HepG2 (cell line): ENCODE data around the gene RGN. TPM values are rescaled to one million over a fixed set of nuclear protein-coding genes. Genes with fewer than 3 reads are reported as not detected.

Experiments used
- ATAC-seq: fragments of 200-7000 bp; cut with Tn5 transposase; 3 replicates; pipeline ENCODE4 v1.9.1; 2020; ENCODE audit warnings: mild to moderate bottlenecking, moderate library complexity
- BruUV-seq: library from RNA; stranded (reverse); fragments of 400-500 nt; replicated peaks from 2 replicates; lab custom pipeline; 2021; lab: Mats Ljungman, UMichigan
- CTCF ChIA-PET: fragments of 300-600 bp; formaldehyde crosslinking; extraction: SDS; loops from one replicate; lab custom pipeline; 2021; ENCODE audit warnings: low total read pairs, inconsistent platforms, low intra/inter-chr PET ratio; lab: Yijun Ruan, JAX
- POLR2A ChIA-PET: fragments of 350-600 bp; sonication (Branson Sonifier 250); formaldehyde crosslinking; loops from one replicate; lab custom pipeline; 2020; ENCODE audit warnings: antibody characterized with exemption, inconsistent platforms; lab: Yijun Ruan, JAX
- DNase-seq: peaks from one replicate; pipeline ENCODE4 v3.0.0-alpha.2; 2015; ENCODE audit warnings: low spot score
- FAIRE-seq: peaks from 3 replicates; lab custom pipeline; 2011; peaks lifted over from hg19 to GRCh38; lab: Jason Lieb, UNC
- H2AFZ ChIP-seq: one replicate; pipeline ENCODE4 v1.6.1; 2011; ENCODE audit warnings: low read length, inconsistent platforms
- H3K27ac ChIP-seq: fragments of 300-600 bp; 3 replicates; pipeline ENCODE4 v1.8.0; 2011; ENCODE audit warnings: mixed run types, mild to moderate bottlenecking, mixed read lengths, low read length, inconsistent platforms; ENCODE audit not compliant: insufficient read depth; ENCODE audit errors: extremely low read length
- H3K27me3 ChIP-seq, 2 experiments: fragments of 200-600 bp in 1 of 2; 2 replicates in 1 of 2; 3 replicates in 1 of 2; pipeline versions ENCODE4 v1.6.0 to v1.8.0; 2011; ENCODE audit warnings: low read length in 2 of 2, mild to moderate bottlenecking in 2 of 2, moderate library complexity in 2 of 2, inconsistent platforms in 1 of 2; ENCODE audit not compliant: insufficient read depth in 2 of 2, control insufficient read depth in 1 of 2
- H3K36me3 ChIP-seq, 2 experiments: fragments of 200-600 bp in 1 of 2; replicated peaks in 1 of 2; 2 replicates in 1 of 2; 3 replicates in 1 of 2; pipeline versions ENCODE4 v1.5.1 to v1.8.0; 2011; ENCODE audit warnings: low read length in 2 of 2, inconsistent platforms in 1 of 2; ENCODE audit not compliant: insufficient read depth in 2 of 2, control insufficient read depth in 1 of 2
- H3K4me1 ChIP-seq: 2 replicates; pipeline ENCODE4 v1.5.1; 2012; ENCODE audit warnings: low read length, inconsistent platforms; ENCODE audit not compliant: insufficient read depth
- H3K4me2 ChIP-seq: 2 replicates; pipeline ENCODE4 v1.6.0; 2011; ENCODE audit warnings: low read depth, low read length, inconsistent platforms
- H3K4me3 ChIP-seq, 3 experiments: fragments of 200-600 bp in 1 of 3; sonication (generic), shearing (Covaris generic) in 1 of 3; replicated peaks in 1 of 3; 2 replicates each; pipeline ENCODE4 v1.5.1; 2011 to 2016; ENCODE audit warnings: low read length in 3 of 3, inconsistent platforms in 2 of 3, low read depth in 2 of 3, mild to moderate bottlenecking in 2 of 3, control low read depth in 1 of 3, mixed read lengths in 1 of 3; ENCODE audit not compliant: insufficient read depth in 1 of 3
- H3K79me2 ChIP-seq: one replicate; pipeline ENCODE4 v1.6.1; 2011; ENCODE audit warnings: low read length, inconsistent platforms; ENCODE audit not compliant: insufficient read depth
- H3K9ac ChIP-seq: 2 replicates; pipeline ENCODE4 v1.6.0; 2011; ENCODE audit warnings: mild to moderate bottlenecking, low read depth, low read length, inconsistent platforms; ENCODE audit not compliant: insufficient read depth
- H3K9me3 ChIP-seq: 2 replicates; pipeline ENCODE4 v1.5.1; 2012; ENCODE audit warnings: mild to moderate bottlenecking, low read length
- H4K20me1 ChIP-seq: 2 replicates; pipeline ENCODE4 v1.6.0; 2011; ENCODE audit warnings: inconsistent platforms, mild to moderate bottlenecking, low read length, moderate library complexity; ENCODE audit not compliant: insufficient read depth
- ETV5 ChIP-seq: IDR thresholded peaks from 2 replicates; pipeline ENCODE4 v1.6.1; 2018; ENCODE audit warnings: missing biosample characterization, missing genetic modification reagents, inconsistent platforms, borderline replicate concordance
- MTF1 ChIP-seq: sonication (generic); formaldehyde crosslinking; IDR thresholded peaks from 2 replicates; pipeline ENCODE4 v1.5.0; 2020; ENCODE audit warnings: missing genetic modification reagents
- NFKB2 ChIP-seq: sonication (generic); formaldehyde crosslinking; IDR thresholded peaks from 2 replicates; pipeline ENCODE4 v1.4.0; 2020; ENCODE audit warnings: missing genetic modification reagents, borderline replicate concordance
- NFYB ChIP-seq: sonication (generic); formaldehyde crosslinking; IDR thresholded peaks from 2 replicates; pipeline ENCODE4 v1.4.0; 2020; ENCODE audit warnings: missing genetic modification reagents
- RAD21 ChIP-seq: fragments of 450-650 bp; formaldehyde crosslinking; IDR thresholded peaks from 2 replicates; pipeline ENCODE4 v1.5.0; 2020; ENCODE audit warnings: mild to moderate bottlenecking
- SMAD3 ChIP-seq: sonication (generic); formaldehyde crosslinking; IDR thresholded peaks from 2 replicates; pipeline ENCODE4 v1.4.0; 2020; ENCODE audit warnings: missing genetic modification reagents
- SMC3 ChIP-seq: IDR thresholded peaks from 2 replicates; pipeline ENCODE4 v1.6.1; 2011; ENCODE audit warnings: low read length, improper control_type of control experiment
- STAG1 ChIP-seq: sonication (generic); formaldehyde crosslinking; IDR thresholded peaks from 2 replicates; pipeline ENCODE4 v1.4.0; 2020; ENCODE audit warnings: missing genetic modification reagents
- XRCC5 ChIP-seq: fragments of 200-400 bp; formaldehyde crosslinking; optimal IDR thresholded peaks from 2 replicates; pipeline ENCODE3; 2017; ENCODE audit warnings: mild to moderate bottlenecking, low read length
- YY1 ChIP-seq: IDR thresholded peaks from 2 replicates; pipeline ENCODE4 v1.6.1; 2011; ENCODE audit warnings: low read length, low read depth, moderate library complexity, mild to moderate bottlenecking; ENCODE audit not compliant: insufficient read depth, insufficient replicate concordance
- ZNF234 ChIP-seq: sonication (generic); formaldehyde crosslinking; conservative IDR thresholded peaks from 2 replicates; pipeline ENCODE4 v1.5.1; 2020; ENCODE audit warnings: mild to moderate bottlenecking, missing genetic modification reagents
- ZNF292 ChIP-seq: sonication (generic); formaldehyde crosslinking; IDR thresholded peaks from 2 replicates; pipeline ENCODE4 v1.8.1; 2022; ENCODE audit warnings: mild to moderate bottlenecking, low read depth, missing genetic modification reagents, borderline replicate concordance
- ZNF567 ChIP-seq: sonication (generic); formaldehyde crosslinking; IDR thresholded peaks from 2 replicates; pipeline ENCODE4 v1.8.1; 2023; ENCODE audit warnings: mild to moderate bottlenecking, missing genetic modification reagents, borderline replicate concordance
- ZNF713 ChIP-seq: sonication (generic); formaldehyde crosslinking; IDR thresholded peaks from 2 replicates; pipeline ENCODE4 v1.4.0; 2020; ENCODE audit warnings: mild to moderate bottlenecking, missing genetic modification reagents
- ZSCAN30 ChIP-seq: sonication (generic); formaldehyde crosslinking; IDR thresholded peaks from 2 replicates; pipeline ENCODE4 v1.5.0; 2020; ENCODE audit warnings: mild to moderate bottlenecking, missing genetic modification reagents
- WGBS: methylation state at CpG from one replicate; pipeline ENCODE4 v1.1.6; 2017; ENCODE audit warnings: low lambda C conversion rate; 5-methylcytosine and 5-hydroxymethylcytosine counted together
- in situ Hi-C: cut with HindIII; loops from 2 replicates; pipeline ENCODE4 v1.10.0; 2017; ENCODE audit warnings: low pct_unique_long_range_greater_than_20kb; ENCODE audit not compliant: extremely low pct_ligation_motif_present
- intact Hi-C: fragments of 100-400 bp; cut with micrococcal nuclease; formaldehyde crosslinking; loops from one replicate; pipeline ENCODE4 v1.10.0; 2022; ENCODE audit not compliant: unreplicated experiment
- polyA plus RNA-seq, 8 experiments: library from polyadenylated mRNA; depleted of rRNA in 3 of 8; stranded (reverse) in 7 of 8; unstranded in 1 of 8; fragments of >200 nt; fragmentation: Illumina TruSeq in 4 of 8; extraction: Trizol in 4 of 8; gene quantifications; 2 replicates each; pipeline versions ENCODE4 v1.2.1 to v1.2.3, GENCODE V29; 2011 to 2016; ENCODE audit warnings: low read depth in 4 of 8, missing spikeins in 1 of 8, mixed read lengths in 1 of 8; ENCODE audit not compliant: insufficient read depth in 1 of 8
- total RNA-seq, 5 experiments: library from RNA; depleted of rRNA; stranded (reverse); fragments of >200 nt; fragmentation: Illumina TruSeq; extraction: Trizol; gene quantifications; 2 replicates each; pipeline ENCODE4 v1.2.3, GENCODE V29; 2016; ENCODE audit warnings: low read depth in 1 of 5
- TF ChIP-seq, protein P1 (sequence below): sonication (generic); formaldehyde crosslinking; IDR thresholded peaks from 2 replicates; pipeline ENCODE4 v1.5.0; 2020; ENCODE audit warnings: mild to moderate bottlenecking, missing genetic modification reagents, moderate library complexity
- TF ChIP-seq, protein P2 (sequence below): sonication (generic); formaldehyde crosslinking; IDR thresholded peaks from 2 replicates; pipeline ENCODE4 v1.5.0; 2020; ENCODE audit warnings: mild to moderate bottlenecking, missing genetic modification reagents

RGN gene
- total and polyA plus RNA-seq, 2 of the 13 experiments (the other 11 are each of a cell fraction or from before 2014, with no cell fraction given) = 19.6 to 74.4 TPM

DNA sequence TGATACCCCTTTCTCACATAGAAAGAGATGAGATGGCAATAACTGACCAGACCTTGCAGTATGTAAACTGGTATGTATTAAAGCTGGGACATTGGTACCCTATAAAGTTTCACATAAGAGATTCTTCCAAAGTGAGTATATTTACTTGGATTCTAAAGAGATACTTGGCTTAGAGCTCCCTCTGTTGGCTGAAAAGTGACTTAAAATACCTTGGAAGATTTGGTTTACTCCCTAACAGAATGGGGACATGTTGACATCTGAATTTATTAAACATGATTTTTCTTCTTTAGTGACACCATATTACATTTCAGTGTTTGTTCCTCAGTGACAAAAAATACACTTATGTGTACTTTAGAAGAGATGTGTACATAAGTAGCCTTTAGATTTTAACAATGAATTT lies 47.9 kb upstream of the RGN start:
- FAIRE-seq (peak; percentile 60), DNase-seq (peak; percentile 53), ATAC-seq (no peak)
- no peaks in the 10 kb centered on the region for H3K9me3 ChIP-seq
- no peaks in the 10 kb centered on the region for H3K4me1 ChIP-seq
- CTCF ChIA-PET = interaction anchor here (0.9 to 1.9 kb wide), 4 partner anchors 63 to 271 kb away, joined by 3 to 13 read pairs (median 7); partner anchors contain the start of gene SLC9A7
- no peaks in the 10 kb centered on the region for H3K27me3 ChIP-seq
- H3K4me2 ChIP-seq = no peak overlapping the region
- no peak overlapping the region for H3K27ac ChIP-seq
- H3K9ac ChIP-seq = no peak overlapping the region
- in situ Hi-C loops (no loop called here), intact Hi-C loops (loop anchor here (2.0 to 5.0 kb wide), 2 partner anchors 62 to 228 kb away; no protein-coding TSS in a partner anchor)
- no peak overlapping the region for H3K4me3 ChIP-seq
- no peak overlapping the region for H2AFZ ChIP-seq
- TF ChIP-seq STAG1 (CRISPR knock-in tag) (peak; percentile 66), SMC3 (peak; percentile 39), ZNF292 (CRISPR knock-in tag) (no peak), RAD21 (peak; percentile 18; the same call in 1 of the 2 replicates), ZNF713 (CRISPR knock-in tag) (no peak), ETV5 (no peak)
- TF ChIP-seq, protein P1, sequence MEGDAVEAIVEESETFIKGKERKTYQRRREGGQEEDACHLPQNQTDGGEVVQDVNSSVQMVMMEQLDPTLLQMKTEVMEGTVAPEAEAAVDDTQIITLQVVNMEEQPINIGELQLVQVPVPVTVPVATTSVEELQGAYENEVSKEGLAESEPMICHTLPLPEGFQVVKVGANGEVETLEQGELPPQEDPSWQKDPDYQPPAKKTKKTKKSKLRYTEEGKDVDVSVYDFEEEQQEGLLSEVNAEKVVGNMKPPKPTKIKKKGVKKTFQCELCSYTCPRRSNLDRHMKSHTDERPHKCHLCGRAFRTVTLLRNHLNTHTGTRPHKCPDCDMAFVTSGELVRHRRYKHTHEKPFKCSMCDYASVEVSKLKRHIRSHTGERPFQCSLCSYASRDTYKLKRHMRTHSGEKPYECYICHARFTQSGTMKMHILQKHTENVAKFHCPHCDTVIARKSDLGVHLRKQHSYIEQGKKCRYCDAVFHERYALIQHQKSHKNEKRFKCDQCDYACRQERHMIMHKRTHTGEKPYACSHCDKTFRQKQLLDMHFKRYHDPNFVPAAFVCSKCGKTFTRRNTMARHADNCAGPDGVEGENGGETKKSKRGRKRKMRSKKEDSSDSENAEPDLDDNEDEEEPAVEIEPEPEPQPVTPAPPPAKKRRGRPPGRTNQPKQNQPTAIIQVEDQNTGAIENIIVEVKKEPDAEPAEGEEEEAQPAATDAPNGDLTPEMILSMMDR (CRISPR knock-in tag) = peak; percentile 54
- no peaks in the 10 kb centered on the region for H3K79me2 ChIP-seq
- BruUV-seq = no TSS peak
- peaks cover 0 to 19% of the 10 kb centered on the region in 2 experiments; a peak in 2 of 5 replicates for H3K36me3 ChIP-seq
- POLR2A ChIA-PET = interaction anchor here (0.8 to 1.6 kb wide), 2 partner anchors 38 to 50 kb away, joined by 3 to 4 read pairs; no protein-coding TSS in a partner anchor
- H4K20me1 ChIP-seq = no peaks in the 10 kb centered on the region

DNA sequence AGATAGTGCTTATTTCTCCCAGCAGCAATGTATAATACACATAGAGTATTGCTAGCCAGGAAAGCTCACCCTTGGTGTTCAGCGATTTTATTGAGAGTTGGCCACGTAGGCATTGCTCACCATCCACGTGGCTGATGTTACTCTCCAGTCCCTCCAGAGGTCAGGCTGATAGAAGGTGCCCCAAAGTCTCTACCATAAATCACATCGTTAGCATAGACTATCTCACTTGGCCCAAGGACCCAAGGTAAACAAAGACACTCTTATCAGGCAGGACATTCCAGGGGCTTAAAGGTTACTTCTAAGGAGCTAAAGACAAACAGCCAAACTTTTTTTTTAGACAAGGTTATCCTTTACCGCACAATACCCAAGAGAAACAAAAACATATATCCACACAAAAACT lies 30.3 kb upstream of the RGN start:
- in situ Hi-C loops (no loop called here), intact Hi-C loops (no loop called here)
- H3K4me3 ChIP-seq = no peak overlapping the region
- H3K27ac ChIP-seq = no peak overlapping the region
- no peaks in the 10 kb centered on the region for H3K9me3 ChIP-seq
- no peak for FAIRE-seq
- no peaks in the 10 kb centered on the region for H3K36me3 ChIP-seq
- no TSS peak for BruUV-seq
- no peaks in the 10 kb centered on the region for H3K79me2 ChIP-seq
- H2AFZ ChIP-seq = no peak overlapping the region
- H3K4me2 ChIP-seq = no peak overlapping the region
- H4K20me1 ChIP-seq = no peaks in the 10 kb centered on the region
- peaks cover 8% of the 10 kb centered on the region; the same call in 1 of the 2 replicates for H3K4me1 ChIP-seq
- CTCF ChIA-PET = interaction anchor here (1.1 kb wide), 1 partner anchor 45 kb away, joined by 4 read pairs; no protein-coding TSS in a partner anchor
- no peak overlapping the region for H3K9ac ChIP-seq
- ATAC-seq = no peak; the same call in 2 of the 3 replicates
- H3K27me3 ChIP-seq = no peaks in the 10 kb centered on the region
- POLR2A ChIA-PET = no interaction called here
- 94% methylated on average over 1 of the region's 5 CpGs for WGBS
- DNase-seq = no peak
- TF ChIP-seq SMAD3 (no peak), ZSCAN30 (CRISPR knock-in tag) (no peak), MTF1 (no peak), NFKB2 (no peak), NFYB (CRISPR knock-in tag) (no peak), ZNF567 (no peak), STAG1 (CRISPR knock-in tag) (peak; percentile 26), YY1 (no peak), XRCC5 (no peak), ZNF234 (CRISPR knock-in tag) (no peak)
- TF ChIP-seq, protein P2, sequence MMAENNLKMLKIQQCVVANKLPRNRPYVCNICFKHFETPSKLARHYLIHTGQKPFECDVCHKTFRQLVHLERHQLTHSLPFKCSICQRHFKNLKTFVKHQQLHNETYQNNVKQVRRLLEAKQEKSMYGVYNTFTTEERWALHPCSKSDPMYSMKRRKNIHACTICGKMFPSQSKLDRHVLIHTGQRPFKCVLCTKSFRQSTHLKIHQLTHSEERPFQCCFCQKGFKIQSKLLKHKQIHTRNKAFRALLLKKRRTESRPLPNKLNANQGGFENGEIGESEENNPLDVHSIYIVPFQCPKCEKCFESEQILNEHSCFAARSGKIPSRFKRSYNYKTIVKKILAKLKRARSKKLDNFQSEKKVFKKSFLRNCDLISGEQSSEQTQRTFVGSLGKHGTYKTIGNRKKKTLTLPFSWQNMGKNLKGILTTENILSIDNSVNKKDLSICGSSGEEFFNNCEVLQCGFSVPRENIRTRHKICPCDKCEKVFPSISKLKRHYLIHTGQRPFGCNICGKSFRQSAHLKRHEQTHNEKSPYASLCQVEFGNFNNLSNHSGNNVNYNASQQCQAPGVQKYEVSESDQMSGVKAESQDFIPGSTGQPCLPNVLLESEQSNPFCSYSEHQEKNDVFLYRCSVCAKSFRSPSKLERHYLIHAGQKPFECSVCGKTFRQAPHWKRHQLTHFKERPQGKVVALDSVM (CRISPR knock-in tag) = no peak
